ENCODE results near the gene ARHGAP6.

Gene ARHGAP6

GRCh38 chrX:11407331-11408108 is 258.2 kb downstream of the ARHGAP6 start:
- no peak overlapping the region for H3K4me3 ChIP-seq (ENCODE audit: low read depth, low read length)
- TF ChIP-seq CTCF (conservative IDR thresholded peaks at IDR 0.05; ENCODE audit: low read depth, low read length) = no peak
- DNase-seq (ENCODE audit: low read depth) = no peak

GRCh38 chrX:11406109-11406765 is 259.5 kb downstream of the ARHGAP6 start:
- TF ChIP-seq CTCF (conservative IDR thresholded peaks at IDR 0.05; ENCODE audit: low read depth, low read length) = no peak
- no peak overlapping the region for H3K4me3 ChIP-seq (ENCODE audit: low read depth, low read length)
- DNase-seq (ENCODE audit: low read depth) = peak; percentile 65

- H3K4me3 ChIP-seq (ENCODE audit: low read depth, low read length) = no peak overlapping the region
- no peak for DNase-seq (ENCODE audit: low read depth)
- TF ChIP-seq CTCF (conservative IDR thresholded peaks at IDR 0.05; ENCODE audit: low read depth, low read length) = no peak
Measured at GRCh38 chrX:11403631-11404030, 262.1 kb downstream of the ARHGAP6 start.

GRCh38 chrX:11401966-11402365 is 263.8 kb downstream of the ARHGAP6 start:
- TF ChIP-seq CTCF (conservative IDR thresholded peaks at IDR 0.05; ENCODE audit: low read depth, low read length) = no peak
- H3K4me3 ChIP-seq (ENCODE audit: low read depth, low read length) = no peak overlapping the region
- peak; percentile 35 for DNase-seq (ENCODE audit: low read depth)

GRCh38 chrX:11399489-11400094 is 266.1 kb downstream of the ARHGAP6 start:
- TF ChIP-seq CTCF (conservative IDR thresholded peaks at IDR 0.05; ENCODE audit: low read depth, low read length) = no peak
- no peak overlapping the region for H3K4me3 ChIP-seq (ENCODE audit: low read depth, low read length)
- DNase-seq (ENCODE audit: low read depth) = no peak

GRCh38 chrX:11398785-11399184 is 266.9 kb downstream of the ARHGAP6 start:
- no peak for DNase-seq (ENCODE audit: low read depth)
- H3K4me3 ChIP-seq (ENCODE audit: low read depth, low read length) = no peak overlapping the region
- no peak for TF ChIP-seq CTCF (conservative IDR thresholded peaks at IDR 0.05; ENCODE audit: low read depth, low read length)

Measured in choroid plexus epithelial cell (primary cell).